Peyer's patch (tissue), 4 donors: ENCODE results near the gene BASP1. TPM values are rescaled to one million over a fixed set of nuclear protein-coding genes. Genes with fewer than 3 reads are reported as not detected.

Experiments used
- DNase-seq, 3 donors: peaks; one replicate each; pipeline ENCODE4 v3.0.0-alpha.2; 2017 to 2019
- H3K27ac ChIP-seq, 4 donors: fragments of 200-600 bp; sonication (generic); one replicate each; pipeline ENCODE4 v1.5.1; 2016 to 2019
- H3K27me3 ChIP-seq, 2 donors: fragments of 200-600 bp; sonication (generic); one replicate each; pipeline ENCODE4 v1.5.1; 2019
- H3K36me3 ChIP-seq, 3 donors: fragments of 200-600 bp; sonication (generic); one replicate each; pipeline ENCODE4 v1.5.1; 2016 to 2019
- H3K4me1 ChIP-seq, 4 donors: fragments of 200-600 bp; sonication (generic); one replicate each; pipeline ENCODE4 v1.5.1; 2016 to 2019
- H3K4me3 ChIP-seq, 4 donors: fragments of 200-600 bp; sonication (generic); 1 replicate in 3 of 4; 2 replicates in 1 of 4; pipeline ENCODE4 v1.5.1; 2016 to 2019; ENCODE audit warnings: mild to moderate bottlenecking in 1 of 4
- H3K9me3 ChIP-seq, 4 donors: fragments of 200-600 bp; sonication (generic); one replicate each; pipeline ENCODE4 v1.5.1; 2016 to 2019; ENCODE audit warnings: mild to moderate bottlenecking in 1 of 4
- CTCF ChIP-seq, 6 experiments: fragments of 450-650 bp in 4 of 6; fragments of 200-600 bp in 2 of 6; sonication (generic) in 1 of 6; IDR thresholded peaks; one replicate each; pipeline ENCODE4 v1.5.1; 2017 to 2019; ENCODE audit warnings: antibody characterized with exemption in 6 of 6, mild to moderate bottlenecking in 3 of 6, moderate library complexity in 1 of 6
- POLR2A ChIP-seq, 2 donors: fragments of 450-650 bp; IDR thresholded peaks; one replicate each; pipeline ENCODE4 v1.5.1; 2017; ENCODE audit warnings: antibody characterized with exemption in 2 of 2, mild to moderate bottlenecking in 2 of 2, moderate library complexity in 2 of 2
- total RNA-seq, 4 donors: library from RNA; depleted of rRNA; stranded (reverse); fragments of >200 nt; gene quantifications; one replicate each; pipeline ENCODE4 v1.1.0, GENCODE V29; 2016

The BASP1 gene
- total RNA-seq, 4 donors from 2014 or later, result 6.7 to 39.6 (median 8.0) TPM; not detected in 1

GRCh38 chr5:17216176-17216973 is 1.1 kb upstream of the BASP1 start:
- Histone ChIP-seq H3K27me3 (peaks cover 0 to 12% of the 10 kb centered on the region in 2 donors), H3K4me3 (peak overlapping the region; percentile 37 to 94 (median 54)), H3K4me1 (peaks cover 0 to 6% (median 0%) of the 10 kb centered on the region in 4 donors), H3K27ac (peak overlapping the region; percentile 43 to 94 (median 61)), H3K9me3 (no peaks in the 10 kb centered on the region), H3K36me3 (no peaks in the 10 kb centered on the region)
- DNase-seq, result peak; percentile 73 to 91 (median 73)
- TF ChIP-seq POLR2A (IDR thresholded peaks at IDR 0.05), result no peak
- peak in 5 of 6 experiments; percentile 65 to 72 (median 71) for TF ChIP-seq CTCF (IDR thresholded peaks at IDR 0.05)

GRCh38 chr5:17216974-17217492 is 398 bp upstream of the BASP1 start:
- H3K27me3 ChIP-seq, result peaks cover 0 to 12% of the 10 kb centered on the region in 2 donors
- DNase-seq, result peak in 2 of 3 donors; percentile 44 to 61
- H3K9me3 ChIP-seq, result no peaks in the 10 kb centered on the region
- H3K36me3 ChIP-seq, result no peaks in the 10 kb centered on the region
- peak overlapping the region; percentile 43 to 94 (median 61) for H3K27ac ChIP-seq
- H3K4me3 ChIP-seq, result peak overlapping the region; percentile 51 to 94 (median 58)
- H3K4me1 ChIP-seq, result peaks cover 0 to 6% (median 0%) of the 10 kb centered on the region in 4 donors
- TF ChIP-seq CTCF (IDR thresholded peaks at IDR 0.05) (no peak), POLR2A (IDR thresholded peaks at IDR 0.05) (no peak)

- TF ChIP-seq CTCF (IDR thresholded peaks at IDR 0.05) (no peak), POLR2A (IDR thresholded peaks at IDR 0.05) (no peak)
- Histone ChIP-seq H3K27ac (peak overlapping the region; percentile 57 to 94 (median 72)), H3K4me3 (peak overlapping the region; percentile 51 to 94 (median 58)), H3K36me3 (no peaks in the 10 kb centered on the region), H3K4me1 (peaks cover 0 to 6% (median 0%) of the 10 kb centered on the region in 4 donors), H3K9me3 (no peaks in the 10 kb centered on the region), H3K27me3 (peaks cover 0 to 12% of the 10 kb centered on the region in 2 donors)
- DNase-seq, result peak in 2 of 3 donors; percentile 52 to 55
Observed at GRCh38 chr5:17218353-17219005, 1.0 kb downstream of the BASP1 start.

GRCh38 chr5:17219006-17219422 is 1.6 kb downstream of the BASP1 start:
- peak in 2 of 3 donors; percentile 50 to 54 for DNase-seq
- H3K36me3 ChIP-seq, result no peaks in the 10 kb centered on the region
- peak overlapping the region; percentile 51 to 94 (median 58) for H3K4me3 ChIP-seq
- peaks cover 0 to 12% of the 10 kb centered on the region in 2 donors for H3K27me3 ChIP-seq
- H3K9me3 ChIP-seq, result no peaks in the 10 kb centered on the region
- peaks cover 0 to 6% (median 0%) of the 10 kb centered on the region in 4 donors for H3K4me1 ChIP-seq
- no peak for TF ChIP-seq POLR2A (IDR thresholded peaks at IDR 0.05)
- no peak for TF ChIP-seq CTCF (IDR thresholded peaks at IDR 0.05)
- peak overlapping the region in 3 of 4 donors; percentile 67 to 94 (median 77) for H3K27ac ChIP-seq

- TF ChIP-seq POLR2A (IDR thresholded peaks at IDR 0.05) (no peak), CTCF (IDR thresholded peaks at IDR 0.05) (no peak)
- peak overlapping the region in 2 of 4 donors; percentile 57 to 94 for H3K4me3 ChIP-seq
- no peaks in the 10 kb centered on the region for H3K36me3 ChIP-seq
Observed at GRCh38 chr5:17219469-17219868, 2.0 kb downstream of the BASP1 start.

More at GRCh38 chr5:17219469-17219868, 2.0 kb downstream of the BASP1 start:
- Histone ChIP-seq H3K4me1 (peaks cover 0 to 6% (median 0%) of the 10 kb centered on the region in 4 donors), H3K27ac (no peak overlapping the region), H3K9me3 (no peaks in the 10 kb centered on the region), H3K27me3 (peaks cover 0 to 12% of the 10 kb centered on the region in 2 donors)
- DNase-seq, result no peak
